Mucosa of gallbladder (tissue), 1 donor: Measurements from ENCODE around the gene SLC6A12. TPM values are rescaled to one million over a fixed set of nuclear protein-coding genes. Genes with fewer than 3 reads are reported as not detected.

Experiments used
- DNase-seq: peaks from one replicate; pipeline ENCODE4 v3.0.0-alpha.2; 2020; ENCODE audit warnings: low spot score
- total RNA-seq: library from RNA; stranded (reverse); gene quantifications from one replicate; pipeline ENCODE4 v1.2.1, GENCODE V29; 2021
- donor health status: DM: no; HTN: no; CAD: no.

Gene SLC6A12
- total RNA-seq, 1 donor from 2014 or later, result 1.2 TPM

- no peak for DNase-seq
These were observed 50.5 kb downstream of the SLC6A12 start for GRCh38 chr12:163406-163986.

GRCh38 chr12:162467-163307 lies 51.3 kb downstream of the SLC6A12 start:
- DNase-seq, result no peak

GRCh38 chr12:161823-162222 lies 52.1 kb downstream of the SLC6A12 start:
- DNase-seq, result no peak

GRCh38 chr12:160858-161257 lies 53.1 kb downstream of the SLC6A12 start:
- no peak for DNase-seq

GRCh38 chr12:159156-159782 lies 54.7 kb downstream of the SLC6A12 start:
- no peak for DNase-seq

- DNase-seq, result no peak
These were observed 56.3 kb downstream of the SLC6A12 start for GRCh38 chr12:157644-158043.

GRCh38 chr12:156945-157344 lies 57.0 kb downstream of the SLC6A12 start:
- DNase-seq, result no peak

GRCh38 chr12:155646-156045 lies 58.3 kb downstream of the SLC6A12 start:
- no peak for DNase-seq

GRCh38 chr12:155006-155405 lies 59.0 kb downstream of the SLC6A12 start:
- DNase-seq, result no peak

- DNase-seq, result no peak
These were observed 59.9 kb downstream of the SLC6A12 start for GRCh38 chr12:154058-154457.

GRCh38 chr12:153080-153746 lies 60.7 kb downstream of the SLC6A12 start:
- DNase-seq, result peak; percentile 53

GRCh38 chr12:152440-152839 lies 61.5 kb downstream of the SLC6A12 start:
- no peak for DNase-seq

GRCh38 chr12:151579-151978 lies 62.4 kb downstream of the SLC6A12 start:
- no peak for DNase-seq

- no peak for DNase-seq
These were observed 65.1 kb downstream of the SLC6A12 start for GRCh38 chr12:148676-149416.

GRCh38 chr12:147242-147641 lies 66.7 kb downstream of the SLC6A12 start:
- no peak for DNase-seq

GRCh38 chr12:145369-145960 lies 68.5 kb downstream of the SLC6A12 start:
- DNase-seq, result peak; percentile 18

GRCh38 chr12:144650-145284 lies 69.2 kb downstream of the SLC6A12 start:
- no peak for DNase-seq

GRCh38 chr12:143964-144649 lies 69.8 kb downstream of the SLC6A12 start:
- peak; percentile 54 for DNase-seq

GRCh38 chr12:140162-140561 lies 73.8 kb downstream of the SLC6A12 start:
- DNase-seq, result no peak
